Stimulated activated effector memory CD8-positive, alpha-beta T cell treated with anti-CD3 and anti-CD28 coated beads, Interleukin-12 subunit alpha, Interleukin-12 subunit beta, amount 100 ng/mL, for 72 hours (primary cell): ENCODE measurements around the gene MIGA2.

ENCODE experiments used
- ATAC-seq: fragments of 150-1000 bp; cut with Tn5 transposase; 2 replicates; pipeline ENCODE4 v1.10.0; 2021
- DNase-seq, 2 donors: peaks; one replicate each; pipeline ENCODE4 v3.0.0; 2021 to 2022; ENCODE audit warnings: low spot score in 2 of 2
- H3K27ac Mint-ChIP-seq: one replicate; pipeline ENCODE4 v1.8.0; 2022; ENCODE audit warnings: mild to moderate bottlenecking, mixed read lengths
- H3K36me3 Mint-ChIP-seq: one replicate; pipeline ENCODE4 v1.8.0; 2022; ENCODE audit warnings: mild to moderate bottlenecking, mixed read lengths
- H3K4me1 Mint-ChIP-seq: one replicate; pipeline ENCODE4 v1.8.0; 2022; ENCODE audit warnings: mixed read lengths
- H3K4me3 Mint-ChIP-seq: one replicate; pipeline ENCODE4 v1.8.0; 2022; ENCODE audit warnings: mild to moderate bottlenecking, mixed read lengths
- H3K9me3 Mint-ChIP-seq: one replicate; pipeline ENCODE4 v1.8.0; 2022; ENCODE audit warnings: mixed read lengths

Gene MIGA2

GRCh38 chr9:129007766-129008468, 28.5 kb upstream of the MIGA2 start:
- H3K9me3 Mint-ChIP-seq, result no peaks in the 10 kb centered on the region
- peak overlapping the region; percentile 81 for H3K27ac Mint-ChIP-seq
- H3K4me1 Mint-ChIP-seq, result peaks cover 5% of the 10 kb centered on the region
- H3K36me3 Mint-ChIP-seq, result peaks cover 70% of the 10 kb centered on the region
- no peak for DNase-seq
- H3K4me3 Mint-ChIP-seq, result no peak overlapping the region
- no peak for ATAC-seq

- peaks cover 5% of the 10 kb centered on the region for H3K4me1 Mint-ChIP-seq
- no peak overlapping the region for H3K27ac Mint-ChIP-seq
- DNase-seq, result no peak
- peaks cover 66% of the 10 kb centered on the region for H3K36me3 Mint-ChIP-seq
- no peak for ATAC-seq
- no peaks in the 10 kb centered on the region for H3K9me3 Mint-ChIP-seq
- no peak overlapping the region for H3K4me3 Mint-ChIP-seq
Measured at GRCh38 chr9:129008469-129008965, 27.9 kb upstream of the MIGA2 start.

- peaks cover 5% of the 10 kb centered on the region for H3K4me1 Mint-ChIP-seq
- peaks cover 66% of the 10 kb centered on the region for H3K36me3 Mint-ChIP-seq
- peak overlapping the region; percentile 50 for H3K27ac Mint-ChIP-seq
- H3K9me3 Mint-ChIP-seq, result no peaks in the 10 kb centered on the region
- no peak for DNase-seq
- no peak for ATAC-seq
- H3K4me3 Mint-ChIP-seq, result no peak overlapping the region
Measured at GRCh38 chr9:129008986-129009583, 27.3 kb upstream of the MIGA2 start.

GRCh38 chr9:129009584-129010141, 26.8 kb upstream of the MIGA2 start:
- ATAC-seq (no peak), DNase-seq (no peak)
- peak overlapping the region; percentile 50 for H3K27ac Mint-ChIP-seq
- peaks cover 5% of the 10 kb centered on the region for H3K4me1 Mint-ChIP-seq
- H3K9me3 Mint-ChIP-seq, result no peaks in the 10 kb centered on the region
- peaks cover 64% of the 10 kb centered on the region for H3K36me3 Mint-ChIP-seq
- no peak overlapping the region for H3K4me3 Mint-ChIP-seq

GRCh38 chr9:129010267-129010975, 26.0 kb upstream of the MIGA2 start:
- H3K36me3 Mint-ChIP-seq, result peaks cover 63% of the 10 kb centered on the region

GRCh38 chr9:129011170-129011569, 25.3 kb upstream of the MIGA2 start:
- Mint-ChIP-seq H3K4me3 (no peak overlapping the region), H3K27ac (peak overlapping the region; percentile 74), H3K36me3 (peaks cover 63% of the 10 kb centered on the region), H3K9me3 (no peaks in the 10 kb centered on the region), H3K4me1 (peaks cover 5% of the 10 kb centered on the region)
- no peak for DNase-seq
- no peak for ATAC-seq

More at GRCh38 chr9:129010267-129010975, 26.0 kb upstream of the MIGA2 start:
- H3K27ac Mint-ChIP-seq, result no peak overlapping the region
- no peaks in the 10 kb centered on the region for H3K9me3 Mint-ChIP-seq
- ATAC-seq (no peak), DNase-seq (no peak)
- no peak overlapping the region for H3K4me3 Mint-ChIP-seq
- H3K4me1 Mint-ChIP-seq, result peaks cover 5% of the 10 kb centered on the region

- peaks cover 62% of the 10 kb centered on the region for H3K36me3 Mint-ChIP-seq
- DNase-seq, result no peak
- no peaks in the 10 kb centered on the region for H3K9me3 Mint-ChIP-seq
- H3K4me3 Mint-ChIP-seq, result no peak overlapping the region
- H3K4me1 Mint-ChIP-seq, result peaks cover 5% of the 10 kb centered on the region
- peak overlapping the region; percentile 74 for H3K27ac Mint-ChIP-seq
- no peak for ATAC-seq
Measured at GRCh38 chr9:129011761-129012181, 24.7 kb upstream of the MIGA2 start.

- Mint-ChIP-seq H3K4me3 (no peak overlapping the region), H3K4me1 (peaks cover 5% of the 10 kb centered on the region), H3K27ac (peak overlapping the region; percentile 73), H3K9me3 (no peaks in the 10 kb centered on the region), H3K36me3 (peaks cover 62% of the 10 kb centered on the region)
- DNase-seq (no peak), ATAC-seq (no peak)
Measured at GRCh38 chr9:129012343-129012742, 24.1 kb upstream of the MIGA2 start.

GRCh38 chr9:129012893-129013448, 23.5 kb upstream of the MIGA2 start:
- no peak overlapping the region for H3K4me3 Mint-ChIP-seq
- H3K4me1 Mint-ChIP-seq, result peaks cover under 1% of the 10 kb centered on the region
- H3K27ac Mint-ChIP-seq, result peak overlapping the region; percentile 73
- H3K9me3 Mint-ChIP-seq, result no peaks in the 10 kb centered on the region
- H3K36me3 Mint-ChIP-seq, result peaks cover 62% of the 10 kb centered on the region
- ATAC-seq (no peak), DNase-seq (no peak)

GRCh38 chr9:129013674-129014073, 22.8 kb upstream of the MIGA2 start:
- no peak for DNase-seq
- H3K36me3 Mint-ChIP-seq, result peaks cover 68% of the 10 kb centered on the region
- no peak overlapping the region for H3K27ac Mint-ChIP-seq

GRCh38 chr9:129014124-129014523, 22.3 kb upstream of the MIGA2 start:
- no peak for DNase-seq
- Mint-ChIP-seq H3K4me3 (no peak overlapping the region), H3K36me3 (peaks cover 73% of the 10 kb centered on the region), H3K9me3 (no peaks in the 10 kb centered on the region), H3K27ac (no peak overlapping the region), H3K4me1 (no peaks in the 10 kb centered on the region)
- no peak for ATAC-seq

More at GRCh38 chr9:129013674-129014073, 22.8 kb upstream of the MIGA2 start:
- Mint-ChIP-seq H3K4me3 (no peak overlapping the region), H3K9me3 (no peaks in the 10 kb centered on the region), H3K4me1 (no peaks in the 10 kb centered on the region)
- no peak for ATAC-seq

GRCh38 chr9:129014608-129015007, 21.8 kb upstream of the MIGA2 start:
- peaks cover 77% of the 10 kb centered on the region for H3K36me3 Mint-ChIP-seq
- DNase-seq (no peak), ATAC-seq (no peak)
- no peaks in the 10 kb centered on the region for H3K9me3 Mint-ChIP-seq
- no peak overlapping the region for H3K27ac Mint-ChIP-seq
- H3K4me3 Mint-ChIP-seq, result no peak overlapping the region
- H3K4me1 Mint-ChIP-seq, result no peaks in the 10 kb centered on the region

GRCh38 chr9:129021091-129021490, 15.3 kb upstream of the MIGA2 start:
- H3K27ac Mint-ChIP-seq, result peak overlapping the region; percentile 12
- ATAC-seq (no peak), DNase-seq (no peak)
- H3K9me3 Mint-ChIP-seq, result no peaks in the 10 kb centered on the region
- H3K4me1 Mint-ChIP-seq, result peaks cover 15% of the 10 kb centered on the region
- H3K36me3 Mint-ChIP-seq, result peaks cover 65% of the 10 kb centered on the region
- no peak overlapping the region for H3K4me3 Mint-ChIP-seq

- Mint-ChIP-seq H3K27ac (peak overlapping the region; percentile 86), H3K36me3 (peaks cover 57% of the 10 kb centered on the region), H3K4me3 (no peak overlapping the region), H3K4me1 (peaks cover 21% of the 10 kb centered on the region), H3K9me3 (no peaks in the 10 kb centered on the region)
- ATAC-seq (no peak), DNase-seq (no peak)
Measured at GRCh38 chr9:129022037-129022436, 14.4 kb upstream of the MIGA2 start.
